SH-SY5Y (cell line): ENCODE data around the gene MTARC2.

ENCODE experiments used
- GATA2 ChIP-seq: IDR thresholded peaks from 2 replicates; pipeline ENCODE4 v1.6.1; 2011; ENCODE audit warnings: mild to moderate bottlenecking, low read depth, low read length
- GATA3 ChIP-seq: IDR thresholded peaks from 2 replicates; pipeline ENCODE4 v1.6.1; 2011; ENCODE audit warnings: low read depth, mild to moderate bottlenecking, low read length, moderate library complexity

DNA sequence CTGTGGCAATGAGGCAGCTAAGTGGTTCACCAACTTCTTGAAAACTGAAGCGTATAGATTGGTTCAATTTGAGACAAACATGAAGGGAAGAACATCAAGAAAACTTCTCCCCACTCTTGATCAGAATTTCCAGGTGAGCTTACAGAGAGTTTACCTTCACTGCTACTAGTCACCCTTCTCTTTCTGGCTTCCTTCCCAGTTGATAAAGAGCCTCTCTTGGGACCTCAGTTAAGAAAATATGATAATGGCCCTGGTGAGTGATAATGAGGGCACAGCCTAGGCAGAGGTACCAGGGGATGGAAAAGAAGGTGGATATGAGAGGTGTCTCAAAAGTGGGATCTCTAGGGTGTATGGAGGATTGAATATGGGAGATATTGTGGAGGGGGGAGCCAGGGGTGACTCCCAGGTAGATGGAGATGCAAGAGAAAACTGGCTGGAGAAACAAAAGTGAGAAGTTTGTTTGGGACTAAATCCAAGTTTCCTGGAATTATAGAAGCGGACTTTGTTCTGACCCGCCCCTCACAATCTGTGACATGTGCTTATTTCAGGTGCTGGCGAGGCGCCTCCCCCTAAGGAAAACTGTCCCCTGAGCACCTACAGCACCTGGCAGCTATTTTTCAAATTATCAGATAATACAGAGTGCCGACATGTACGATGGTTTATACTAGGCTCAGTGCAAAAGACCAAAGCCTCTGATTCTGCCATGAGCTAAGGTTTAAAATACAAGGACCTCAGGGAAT is 13.7 kb downstream of the MTARC2 start:
- TF ChIP-seq GATA2 (no peak), GATA3 (no peak)
